Body of pancreas (tissue), 4 donors: Measurements from ENCODE around the gene TBRG4. TPM values are rescaled to one million over a fixed set of nuclear protein-coding genes. Genes with fewer than 3 reads are reported as not detected.

Experiments used
- ATAC-seq: fragments of 150-250 bp; one replicate; pipeline ENCODE4 v1.9.1; 2016
- DNase-seq, 4 donors: peaks; one replicate each; pipeline ENCODE4 v3.0.0-alpha.2; 2019
- H3K27ac ChIP-seq, 4 donors: fragments of 200-600 bp; sonication (generic); 1 replicate in 3 of 4; 2 replicates in 1 of 4; pipeline versions ENCODE4 v1.5.1 to v1.6.1; 2016 to 2019; ENCODE audit warnings: mild to moderate bottlenecking in 1 of 4, mixed read lengths in 1 of 4, moderate library complexity in 1 of 4
- H3K27me3 ChIP-seq, 2 donors: fragments of 200-600 bp; sonication (generic); one replicate each; pipeline ENCODE4 v1.6.0; 2016; ENCODE audit warnings: mild to moderate bottlenecking in 1 of 2
- H3K36me3 ChIP-seq, 2 donors: fragments of 200-600 bp; sonication (generic); replicated peaks in 1 of 2; 2 replicates each; pipeline ENCODE4 v1.5.1; 2016; ENCODE audit warnings: low read depth in 2 of 2; ENCODE audit not compliant: insufficient read depth in 1 of 2
- H3K4me1 ChIP-seq: fragments of 200-600 bp; sonication (generic); one replicate; pipeline ENCODE4 v1.6.0; 2016
- H3K4me3 ChIP-seq, 2 donors: fragments of 200-600 bp; sonication (generic); 1 replicate in 1 of 2; 2 replicates in 1 of 2; pipeline ENCODE4 v1.5.1; 2016 to 2019
- H3K9me3 ChIP-seq, 3 donors: fragments of 200-600 bp; sonication (generic); 1 replicate in 2 of 3; 2 replicates in 1 of 3; pipeline ENCODE4 v1.5.1; 2016
- CTCF ChIP-seq, 7 experiments: fragments of 450-650 bp in 4 of 7; fragments of 200-600 bp in 3 of 7; sonication (generic) in 3 of 7; IDR thresholded peaks; one replicate each; pipeline ENCODE4 v1.5.1; 2016 to 2019; ENCODE audit warnings: antibody characterized with exemption in 7 of 7
- POLR2A ChIP-seq, 3 donors: fragments of 450-650 bp; IDR thresholded peaks; one replicate each; pipeline ENCODE4 v1.6.1; 2016; ENCODE audit warnings: antibody characterized with exemption in 3 of 3, mild to moderate bottlenecking in 2 of 3
- WGBS, 2 donors: methylation state at CpG; one replicate each; pipeline ENCODE4 v1.1.5; 2017; 5-methylcytosine and 5-hydroxymethylcytosine counted together
- intact Hi-C: fragments of 100-400 bp; cut with DNase I; formaldehyde crosslinking; loops from one replicate; pipeline ENCODE4 v1.15.1; 2023
- total RNA-seq, 2 donors: library from RNA; depleted of rRNA; stranded (reverse); fragments of >200 nt; gene quantifications; one replicate each; pipeline ENCODE4 v1.1.0, GENCODE V29; 2016

The TBRG4 gene
- total RNA-seq: 10 to 100 TPM; 14.0 to 81.4 TPM

DNA sequence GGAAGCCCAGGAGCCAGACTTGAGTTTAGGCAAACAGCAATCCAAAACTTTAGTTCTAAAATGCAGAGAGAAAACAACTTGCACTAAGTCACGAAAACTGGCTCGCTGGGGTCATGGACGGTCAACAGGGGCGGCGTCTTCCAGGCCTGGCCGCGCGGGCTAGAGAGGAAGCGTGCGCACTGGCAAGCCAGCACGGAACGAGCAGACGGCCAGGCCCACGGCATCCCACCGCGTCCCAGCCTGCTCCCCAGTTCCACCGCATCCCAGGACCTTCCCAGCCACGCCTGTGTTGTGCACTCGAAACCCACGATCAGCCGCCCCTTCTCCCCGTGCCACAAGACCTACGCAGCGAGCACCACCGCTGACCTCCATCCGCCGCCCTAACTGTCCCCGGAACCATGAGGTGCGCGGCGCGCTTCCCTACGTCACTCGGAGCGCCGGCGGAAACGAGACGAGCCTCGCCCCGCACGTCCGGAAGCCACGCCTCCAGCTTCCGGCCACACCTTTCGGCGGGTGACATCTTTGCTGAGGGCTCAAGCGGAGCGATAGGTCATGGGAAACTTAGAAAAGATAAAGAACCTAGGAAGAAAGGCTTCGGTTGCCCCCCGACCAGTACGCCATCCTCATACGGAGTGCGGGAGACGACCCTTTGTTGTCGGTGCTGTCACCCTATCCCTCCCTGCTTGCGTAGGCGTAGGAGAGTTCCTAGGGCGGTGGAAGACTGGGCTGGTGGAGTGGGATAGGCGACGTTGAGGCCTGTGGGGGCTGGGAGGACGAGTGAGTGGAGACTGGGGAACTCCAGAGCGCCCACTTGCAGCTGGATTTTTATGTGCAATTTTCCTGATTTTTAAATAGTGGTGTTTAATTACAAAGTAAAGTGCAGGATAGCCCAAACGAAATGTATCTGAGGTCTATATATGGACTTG lies at the start of gene TBRG4:
Gene TBRG4 (minus strand): TSS at position 400 of the 926 bp plus-strand sequence. CDS start 2,460 bp downstream, outside the sequence.
- no peaks in the 10 kb centered on the region for H3K27me3 ChIP-seq
- peaks cover 0 to 10% of the 10 kb centered on the region in 2 donors for H3K36me3 ChIP-seq
- H3K9me3 ChIP-seq: no peaks in the 10 kb centered on the region
- intact Hi-C loops: no loop called here
- ATAC-seq: peak; percentile 98
- H3K27ac ChIP-seq: peak within 1 kb of the TSS; percentile 89 to 96 (median 94)
- H3K4me1 ChIP-seq: peaks cover 33% of the 10 kb centered on the region
- 0 to 1% methylated on average over 52 to 64 of the region's 64 CpGs for WGBS, 2 donors
- DNase-seq: peak; percentile 93 to 95 (median 94)
- peak within 1 kb of the TSS; percentile 68 to 94 for H3K4me3 ChIP-seq
- TF ChIP-seq CTCF (IDR thresholded peaks at IDR 0.05) (peak in 3 of 7 experiments; percentile 22 to 29 (median 23)), POLR2A (IDR thresholded peaks at IDR 0.05) (peak; percentile 83 to 96 (median 95))

GRCh38 chr7:45161138-45161537 lies 49.6 kb upstream of the TBRG4 start:
- intact Hi-C loops: no loop called here
- TF ChIP-seq POLR2A (IDR thresholded peaks at IDR 0.05) (no peak), CTCF (IDR thresholded peaks at IDR 0.05) (no peak)
- H3K9me3 ChIP-seq: peaks cover 0 to 6% (median 0%) of the 10 kb centered on the region in 3 donors
- no peak overlapping the region for H3K27ac ChIP-seq
- no peaks in the 10 kb centered on the region for H3K4me1 ChIP-seq
- H3K4me3 ChIP-seq: no peak overlapping the region
- 54 to 71% methylated on average over 4 of the region's 4 CpGs for WGBS, 2 donors
- H3K27me3 ChIP-seq: no peaks in the 10 kb centered on the region
- no peak for DNase-seq
- no peaks in the 10 kb centered on the region for H3K36me3 ChIP-seq
- ATAC-seq: no peak

- WGBS, 2 donors: 52 to 69% methylated on average over 5 to 10 of the region's 10 CpGs
- H3K9me3 ChIP-seq: peaks cover 0 to 6% (median 0%) of the 10 kb centered on the region in 3 donors
- DNase-seq: no peak
- H3K36me3 ChIP-seq: no peaks in the 10 kb centered on the region
- H3K4me3 ChIP-seq: no peak overlapping the region
- no peaks in the 10 kb centered on the region for H3K27me3 ChIP-seq
- H3K27ac ChIP-seq: no peak overlapping the region
- no peak for TF ChIP-seq POLR2A (IDR thresholded peaks at IDR 0.05)
- TF ChIP-seq CTCF (IDR thresholded peaks at IDR 0.05): no peak
- no peak for ATAC-seq
- H3K4me1 ChIP-seq: no peaks in the 10 kb centered on the region
- intact Hi-C loops: no loop called here
These were observed 49.0 kb upstream of the TBRG4 start for GRCh38 chr7:45160417-45160881.

- 58 to 80% methylated on average over 4 of the region's 4 CpGs for WGBS, 2 donors
- no peak for TF ChIP-seq CTCF (IDR thresholded peaks at IDR 0.05)
- TF ChIP-seq POLR2A (IDR thresholded peaks at IDR 0.05): no peak
- Histone ChIP-seq H3K36me3 (no peaks in the 10 kb centered on the region), H3K9me3 (peaks cover 0 to 2% (median 0%) of the 10 kb centered on the region in 3 donors), H3K27ac (no peak overlapping the region), H3K27me3 (no peaks in the 10 kb centered on the region), H3K4me1 (no peaks in the 10 kb centered on the region), H3K4me3 (no peak overlapping the region)
- intact Hi-C loops: loop anchor here (5.0 kb wide), 2 partner anchors 103 to 698 kb away; no protein-coding TSS in a partner anchor
- no peak for DNase-seq
- no peak for ATAC-seq
These were observed 47.8 kb upstream of the TBRG4 start for GRCh38 chr7:45159296-45159695.
